ENCODE data around the gene WDR43.

DNA sequence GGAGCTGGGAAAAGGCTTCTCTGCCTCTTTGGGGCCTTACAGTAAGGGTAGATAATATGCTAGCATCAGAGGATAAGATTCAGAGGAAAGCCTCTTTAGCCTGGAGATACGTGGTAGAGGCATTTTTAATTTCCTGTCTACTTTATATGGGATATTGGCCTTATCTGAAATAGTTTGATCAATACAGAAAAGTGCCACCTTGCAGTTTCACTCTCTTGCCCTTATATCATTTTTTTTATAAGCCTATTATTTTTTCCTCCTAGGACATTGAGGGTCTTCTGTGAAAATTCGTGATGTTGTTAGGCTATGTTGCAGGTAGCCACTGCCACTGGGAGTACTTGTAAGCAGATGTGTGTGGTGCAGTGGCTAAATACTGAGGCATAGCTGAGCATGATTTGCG lies 46.5 kb downstream of the WDR43 start:
- TF ChIP-seq NELFE (IDR thresholded peaks at IDR 0.05; ENCODE audit: insufficient read depth, insufficient read length) = no peak
- TF ChIP-seq, protein P1, sequence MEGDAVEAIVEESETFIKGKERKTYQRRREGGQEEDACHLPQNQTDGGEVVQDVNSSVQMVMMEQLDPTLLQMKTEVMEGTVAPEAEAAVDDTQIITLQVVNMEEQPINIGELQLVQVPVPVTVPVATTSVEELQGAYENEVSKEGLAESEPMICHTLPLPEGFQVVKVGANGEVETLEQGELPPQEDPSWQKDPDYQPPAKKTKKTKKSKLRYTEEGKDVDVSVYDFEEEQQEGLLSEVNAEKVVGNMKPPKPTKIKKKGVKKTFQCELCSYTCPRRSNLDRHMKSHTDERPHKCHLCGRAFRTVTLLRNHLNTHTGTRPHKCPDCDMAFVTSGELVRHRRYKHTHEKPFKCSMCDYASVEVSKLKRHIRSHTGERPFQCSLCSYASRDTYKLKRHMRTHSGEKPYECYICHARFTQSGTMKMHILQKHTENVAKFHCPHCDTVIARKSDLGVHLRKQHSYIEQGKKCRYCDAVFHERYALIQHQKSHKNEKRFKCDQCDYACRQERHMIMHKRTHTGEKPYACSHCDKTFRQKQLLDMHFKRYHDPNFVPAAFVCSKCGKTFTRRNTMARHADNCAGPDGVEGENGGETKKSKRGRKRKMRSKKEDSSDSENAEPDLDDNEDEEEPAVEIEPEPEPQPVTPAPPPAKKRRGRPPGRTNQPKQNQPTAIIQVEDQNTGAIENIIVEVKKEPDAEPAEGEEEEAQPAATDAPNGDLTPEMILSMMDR (IDR thresholded peaks at IDR 0.05 in 2 of 3, conservative IDR thresholded peaks at IDR 0.05 in 1 of 3; ENCODE audit: insufficient read depth in 2 of 3, low read depth in 1 of 3, low read length in 3 of 3) = no peak
- TF ChIP-seq SRSF1 (IDR thresholded peaks at IDR 0.05; ENCODE audit: low read depth, low read length) = no peak
- no peak for TF ChIP-seq ZNF217 (CRISPR knock-in tag; IDR thresholded peaks at IDR 0.05)
- TF ChIP-seq NFYB (IDR thresholded peaks at IDR 0.05; ENCODE audit: extremely low read depth, insufficient read length) = no peak
- TF ChIP-seq SMARCE1 (IDR thresholded peaks at IDR 0.05) = no peak
- TF ChIP-seq LCOR (CRISPR knock-in tag; IDR thresholded peaks at IDR 0.05) = no peak
- TF ChIP-seq KLF10 (CRISPR knock-in tag; IDR thresholded peaks at IDR 0.05) = no peak
